Tibial artery (tissue), 4 donors: ENCODE measurements around the gene DHRSX.
"Not testable (repeated sequence)": the region's sequence is repeated elsewhere in the genome, so short reads cannot be mapped to it uniquely, and the experiment has no call there.

Source experiments
- DNase-seq, 2 donors: peaks; one replicate each; pipeline ENCODE4 v3.0.0-alpha.2; 2019
- H3K27ac ChIP-seq, 2 donors: fragments of 200-600 bp; sonication (generic) in 1 of 2; 1 replicate in 1 of 2; 2 replicates in 1 of 2; pipeline ENCODE4 v1.5.1; 2018 to 2019; ENCODE audit warnings: mild to moderate bottlenecking in 1 of 2
- H3K27me3 ChIP-seq, 2 donors: fragments of 200-600 bp; sonication (generic) in 1 of 2; one replicate each; pipeline versions ENCODE4 v1.5.1 to v1.6.0; 2016 to 2019
- H3K36me3 ChIP-seq, 3 donors: fragments of 200-600 bp; sonication (generic) in 2 of 3; one replicate each; pipeline ENCODE4 v1.5.1; 2016 to 2019; ENCODE audit warnings: mild to moderate bottlenecking in 2 of 3
- H3K4me1 ChIP-seq, 4 donors: fragments of 200-600 bp; sonication (generic) in 2 of 4; 1 replicate in 3 of 4; 2 replicates in 1 of 4; pipeline ENCODE4 v1.5.1; 2016 to 2019
- H3K4me3 ChIP-seq, 2 donors: fragments of 200-600 bp; sonication (generic) in 1 of 2; 1 replicate in 1 of 2; 2 replicates in 1 of 2; pipeline ENCODE4 v1.5.1; 2018 to 2019; ENCODE audit warnings: mild to moderate bottlenecking in 2 of 2
- H3K9me3 ChIP-seq, 3 donors: fragments of 200-600 bp; sonication (generic) in 1 of 3; one replicate each; pipeline ENCODE4 v1.5.1; 2016 to 2019
- CTCF ChIP-seq, 2 experiments: fragments of 200-600 bp in 1 of 2; fragments of 450-650 bp in 1 of 2; IDR thresholded peaks; one replicate each; pipeline ENCODE4 v1.5.1; 2017 to 2019; ENCODE audit warnings: antibody characterized with exemption in 2 of 2, mild to moderate bottlenecking in 1 of 2, moderate library complexity in 1 of 2
- intact Hi-C: fragments of 100-400 bp; cut with DNase I; formaldehyde crosslinking; loops from one replicate; pipeline ENCODE4 v1.15.0; 2023; ENCODE audit warnings: low total_unique reads

The DHRSX gene

GRCh38 chrX:2360731-2361130 is 140.0 kb downstream of the DHRSX start:
- Histone ChIP-seq H3K36me3 (no peaks in the 10 kb centered on the region), H3K9me3 (no peaks in the 10 kb centered on the region), H3K4me3 (no peak overlapping the region), H3K27ac (no peak overlapping the region), H3K27me3 (no peaks in the 10 kb centered on the region), H3K4me1 (no peaks in the 10 kb centered on the region)
- intact Hi-C loops, result no loop called here
- TF ChIP-seq CTCF (IDR thresholded peaks at IDR 0.05), result no peak
- DNase-seq, result no peak

- H3K4me3 ChIP-seq, H3K9me3 ChIP-seq, H3K4me1 ChIP-seq, H3K27ac ChIP-seq, H3K36me3 ChIP-seq, DNase-seq, H3K27me3 ChIP-seq, intact Hi-C loops: not testable (repeated sequence)
Observed at GRCh38 chrX:2359522-2359921, 141.3 kb downstream of the DHRSX start.

- Histone ChIP-seq H3K36me3 (peaks cover 0 to 8% (median 0%) of the 10 kb centered on the region in 3 donors), H3K27me3 (no peaks in the 10 kb centered on the region), H3K27ac (no peak overlapping the region), H3K9me3 (no peaks in the 10 kb centered on the region), H3K4me3 (no peak overlapping the region), H3K4me1 (no peaks in the 10 kb centered on the region)
- DNase-seq, result no peak
- intact Hi-C loops, result no loop called here
- no peak for TF ChIP-seq CTCF (IDR thresholded peaks at IDR 0.05)
Observed at GRCh38 chrX:2351999-2352995, 148.5 kb downstream of the DHRSX start.

- H3K27ac ChIP-seq, result no peak overlapping the region
- H3K36me3 ChIP-seq, result peaks cover 0 to 8% (median 0%) of the 10 kb centered on the region in 3 donors
- DNase-seq, result no peak
- H3K4me1 ChIP-seq, result no peaks in the 10 kb centered on the region
- no peak overlapping the region for H3K4me3 ChIP-seq
- intact Hi-C loops, result no loop called here
- no peaks in the 10 kb centered on the region for H3K9me3 ChIP-seq
- TF ChIP-seq CTCF (IDR thresholded peaks at IDR 0.05), result no peak
- H3K27me3 ChIP-seq, result no peaks in the 10 kb centered on the region
Observed at GRCh38 chrX:2351321-2351720, 149.5 kb downstream of the DHRSX start.

GRCh38 chrX:2350703-2351102 is 150.1 kb downstream of the DHRSX start:
- H3K27me3 ChIP-seq, H3K9me3 ChIP-seq, H3K4me3 ChIP-seq, H3K27ac ChIP-seq, intact Hi-C loops, DNase-seq, H3K36me3 ChIP-seq, H3K4me1 ChIP-seq: not testable (repeated sequence)

GRCh38 chrX:2350036-2350435 is 150.7 kb downstream of the DHRSX start:
- H3K4me3 ChIP-seq, H3K36me3 ChIP-seq, intact Hi-C loops, H3K27ac ChIP-seq, H3K4me1 ChIP-seq, H3K27me3 ChIP-seq, DNase-seq, H3K9me3 ChIP-seq: not testable (repeated sequence)

- Histone ChIP-seq H3K27me3 (no peaks in the 10 kb centered on the region), H3K36me3 (no peaks in the 10 kb centered on the region), H3K9me3 (no peaks in the 10 kb centered on the region), H3K4me1 (no peaks in the 10 kb centered on the region), H3K4me3 (no peak overlapping the region), H3K27ac (no peak overlapping the region)
- no peak for DNase-seq
- TF ChIP-seq CTCF (IDR thresholded peaks at IDR 0.05), result no peak
- intact Hi-C loops, result no loop called here
Observed at GRCh38 chrX:2348211-2348610, 152.6 kb downstream of the DHRSX start.
